GM10248 (cell line): Measurements from ENCODE around the gene CLIP3.
A peak's percentile ranks its signal among the peaks of the same experiment; 100 is the strongest.

Source experiments
- CTCF ChIA-PET: fragments of 300-600 bp; sonication (Branson Sonifier 250); formaldehyde crosslinking; extraction: SDS; loops from one replicate; lab custom pipeline; 2021; ENCODE audit warnings: antibody characterized with exemption; lab: Yijun Ruan, JAX
- POLR2A ChIA-PET: fragments of 350-650 bp; sonication (Branson Sonifier 250); formaldehyde crosslinking; extraction: SDS; loops from one replicate; lab custom pipeline; 2020; ENCODE audit warnings: antibody characterized with exemption; lab: Yijun Ruan, JAX
- DNase-seq: peaks from one replicate; pipeline ENCODE4 v3.0.0; 2012; ENCODE audit errors: extremely low spot score
- TF ChIP-seq, protein P1 (sequence below): IDR thresholded peaks from 2 replicates; pipeline ENCODE4 v1.5.1; 2012; ENCODE audit warnings: mild to moderate bottlenecking, low read depth; ENCODE audit errors: extremely low read depth, missing control alignments, control extremely low read depth

CLIP3 gene

DNA sequence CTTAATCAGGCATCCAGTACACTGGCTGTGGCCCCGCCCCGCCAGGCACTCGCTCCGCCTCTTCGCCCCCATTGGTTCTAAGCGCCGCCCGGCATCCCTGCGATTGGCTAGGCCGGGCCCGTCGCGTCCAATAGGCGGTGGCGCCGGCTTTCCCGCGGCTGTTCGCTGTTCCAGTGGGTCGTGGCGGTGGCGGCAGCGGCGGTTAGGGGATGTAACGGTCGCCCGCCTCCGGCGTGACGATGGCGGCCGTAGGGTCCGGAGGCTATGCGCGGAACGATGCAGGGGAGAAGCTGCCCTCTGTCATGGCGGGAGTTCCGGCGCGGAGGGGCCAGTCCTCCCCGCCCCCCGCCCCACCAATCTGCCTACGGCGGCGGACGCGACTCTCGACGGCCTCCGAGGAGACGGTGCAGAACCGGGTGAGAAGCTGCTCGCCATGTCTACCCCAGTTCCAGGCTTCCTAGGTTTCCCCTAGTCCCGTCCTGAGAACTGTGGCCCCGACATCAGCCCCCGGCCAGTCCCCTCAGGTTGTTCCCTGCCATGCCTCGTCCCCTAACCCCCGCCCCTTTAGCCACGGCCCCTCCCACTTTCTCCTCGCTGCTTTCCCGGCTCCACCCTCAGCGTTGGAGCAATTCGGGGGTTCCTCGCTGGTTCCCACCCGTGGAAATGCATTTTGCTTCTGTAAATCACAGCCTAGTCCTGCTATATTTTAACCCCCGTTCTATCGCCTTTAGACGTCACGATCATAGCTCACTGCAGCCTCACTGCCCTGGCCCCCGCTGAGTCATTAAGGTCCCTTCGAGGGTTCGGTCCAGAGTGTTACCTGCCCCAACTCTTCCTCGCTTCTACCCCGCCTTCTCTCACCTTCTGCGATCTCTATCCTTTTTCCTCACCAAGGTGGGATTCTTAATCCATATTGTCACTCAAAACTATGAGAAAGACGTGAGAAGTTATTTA, 22.3 kb upstream of the CLIP3 start, which contains the start of gene WDR62:
Gene WDR62 (plus strand): TSS at position 165 of the 954 bp plus-strand sequence. CDS start 75 bp downstream, at position 240.
- TF ChIP-seq, protein P1, sequence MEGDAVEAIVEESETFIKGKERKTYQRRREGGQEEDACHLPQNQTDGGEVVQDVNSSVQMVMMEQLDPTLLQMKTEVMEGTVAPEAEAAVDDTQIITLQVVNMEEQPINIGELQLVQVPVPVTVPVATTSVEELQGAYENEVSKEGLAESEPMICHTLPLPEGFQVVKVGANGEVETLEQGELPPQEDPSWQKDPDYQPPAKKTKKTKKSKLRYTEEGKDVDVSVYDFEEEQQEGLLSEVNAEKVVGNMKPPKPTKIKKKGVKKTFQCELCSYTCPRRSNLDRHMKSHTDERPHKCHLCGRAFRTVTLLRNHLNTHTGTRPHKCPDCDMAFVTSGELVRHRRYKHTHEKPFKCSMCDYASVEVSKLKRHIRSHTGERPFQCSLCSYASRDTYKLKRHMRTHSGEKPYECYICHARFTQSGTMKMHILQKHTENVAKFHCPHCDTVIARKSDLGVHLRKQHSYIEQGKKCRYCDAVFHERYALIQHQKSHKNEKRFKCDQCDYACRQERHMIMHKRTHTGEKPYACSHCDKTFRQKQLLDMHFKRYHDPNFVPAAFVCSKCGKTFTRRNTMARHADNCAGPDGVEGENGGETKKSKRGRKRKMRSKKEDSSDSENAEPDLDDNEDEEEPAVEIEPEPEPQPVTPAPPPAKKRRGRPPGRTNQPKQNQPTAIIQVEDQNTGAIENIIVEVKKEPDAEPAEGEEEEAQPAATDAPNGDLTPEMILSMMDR: no peak
- POLR2A ChIA-PET: interaction anchor here (1.2 kb wide), 1 partner anchor 43 kb away, joined by 4 read pairs; no protein-coding TSS in a partner anchor
- CTCF ChIA-PET: interaction anchor here (1.0 kb wide), 1 partner anchor 36 kb away, joined by 3 read pairs; no protein-coding TSS in a partner anchor
- peak; percentile 98 for DNase-seq

DNA sequence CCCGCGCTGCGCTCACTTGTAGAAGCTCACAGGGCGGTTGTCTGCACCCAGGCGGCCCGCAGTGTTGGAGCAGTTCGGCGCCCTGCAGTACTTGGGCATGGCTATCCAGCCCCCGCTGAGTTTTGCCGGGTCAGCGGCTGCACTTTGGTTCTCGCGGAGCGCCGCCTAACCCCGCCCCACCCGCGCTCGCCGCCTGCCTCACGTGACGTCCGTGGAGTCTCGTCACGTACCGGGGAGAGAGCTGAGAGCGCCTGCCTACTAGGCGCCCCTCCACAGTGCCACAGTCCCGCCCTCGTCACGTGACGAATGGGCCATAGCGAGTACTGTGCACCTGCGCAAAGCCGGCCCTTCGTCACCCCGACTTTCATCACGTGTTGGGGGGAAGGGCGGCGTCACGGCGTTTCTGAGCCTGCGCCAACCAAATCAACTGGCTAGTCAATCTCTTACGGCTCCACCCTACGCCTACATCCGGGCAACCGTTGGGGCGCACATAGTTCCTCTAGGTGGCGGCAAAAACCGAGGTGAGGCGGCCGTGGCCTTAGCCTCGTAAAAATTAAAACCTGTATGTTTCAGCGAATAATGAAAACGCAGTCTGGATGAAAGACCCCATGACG, 21.6 kb upstream of the CLIP3 start, which contains the start of gene THAP8:
Gene THAP8 (minus strand): TSS at position 167 of the 614 bp plus-strand sequence. CDS start 68 bp downstream, at position 99.
- ChIA-PET POLR2A (interaction anchor here (0.5 to 1.2 kb wide), 3 partner anchors 42 to 353 kb away, joined by 3 to 4 read pairs (median 4); partner anchors contain the start of gene NFKBID), CTCF (interaction anchor here (0.8 to 1.0 kb wide), 3 partner anchors 18 to 40 kb away, joined by 3 to 5 read pairs (median 4); partner anchors contain the start of gene ALKBH6)
- DNase-seq: peak; percentile 100
- TF ChIP-seq, protein P1: peak; percentile 30

DNA sequence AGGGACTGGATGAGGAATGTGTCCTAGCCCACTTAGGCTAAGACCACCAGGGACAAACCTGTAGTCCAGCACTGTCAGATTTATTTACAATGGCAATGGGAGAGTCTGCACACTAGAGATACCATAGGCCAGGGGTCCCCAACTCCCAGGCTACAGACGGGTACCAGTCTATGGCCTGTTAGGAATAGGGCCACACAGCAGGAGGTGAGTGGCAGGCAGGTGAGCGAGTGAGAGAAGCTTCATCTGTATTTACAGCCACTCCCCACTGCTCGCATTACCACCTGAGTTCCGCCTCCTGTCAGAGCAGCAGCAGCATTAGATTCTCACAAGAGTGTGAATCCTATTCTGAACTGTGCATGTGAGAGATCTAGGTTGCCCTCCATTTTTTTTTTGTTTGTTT, 19.0 kb upstream of the CLIP3 start:
- POLR2A ChIA-PET: no interaction called here
- TF ChIP-seq, protein P1: no peak
- DNase-seq: no peak
- CTCF ChIA-PET: no interaction called here

DNA sequence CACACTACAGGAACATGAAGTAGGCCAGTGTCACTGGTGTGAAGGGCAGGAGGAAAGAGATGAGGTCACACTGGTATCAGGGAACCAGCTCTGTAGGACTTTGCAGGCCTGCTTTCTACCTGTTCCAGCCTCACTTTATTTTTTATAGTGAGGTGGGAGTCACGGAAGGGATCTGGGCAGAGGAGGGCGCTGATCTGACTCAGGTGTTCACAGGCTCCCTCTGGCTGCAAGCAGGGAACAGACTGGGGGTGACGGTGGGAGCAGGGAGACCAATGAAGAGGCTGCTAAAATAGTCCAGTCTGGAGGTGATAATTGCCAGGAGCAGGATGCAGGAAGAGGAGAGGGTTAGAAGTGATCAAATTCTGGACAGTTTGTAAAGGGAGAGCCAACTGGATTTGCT, 18.6 kb upstream of the CLIP3 start:
- POLR2A ChIA-PET: no interaction called here
- TF ChIP-seq, protein P1: peak; percentile 24
- DNase-seq: no peak
- CTCF ChIA-PET: no interaction called here

DNA sequence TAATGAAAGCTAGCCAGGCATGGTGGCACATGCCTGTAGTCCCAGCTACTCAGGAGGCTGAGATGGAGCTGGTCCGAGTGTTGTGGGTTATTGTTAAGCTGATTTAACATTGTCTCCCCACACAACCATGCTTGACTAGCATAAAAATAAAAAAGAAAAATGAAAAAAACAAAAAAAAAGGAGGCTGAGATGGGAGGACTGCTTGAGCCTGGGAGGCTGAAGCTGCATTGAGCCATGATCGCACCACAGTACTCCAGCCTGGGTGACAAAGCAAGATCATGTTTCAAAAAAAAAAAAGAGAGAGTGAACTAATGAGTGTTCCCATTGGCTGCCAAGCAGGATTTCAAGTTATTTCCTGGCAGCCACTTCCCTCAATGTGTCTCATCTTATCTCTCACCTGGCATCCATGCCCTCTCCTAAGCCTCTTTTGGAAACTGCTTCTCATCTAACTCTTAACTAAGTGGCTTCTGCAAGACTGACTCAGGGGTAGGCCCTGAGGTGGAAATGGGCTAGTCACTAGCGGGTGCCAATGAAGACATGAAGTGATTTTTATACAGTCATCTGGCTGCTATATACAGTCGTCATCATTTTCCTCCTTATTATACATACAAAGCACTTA, 16.5 kb upstream of the CLIP3 start:
- no peak for DNase-seq
- TF ChIP-seq, protein P1: no peak
- ChIA-PET POLR2A (no interaction called here), CTCF (no interaction called here)

DNA sequence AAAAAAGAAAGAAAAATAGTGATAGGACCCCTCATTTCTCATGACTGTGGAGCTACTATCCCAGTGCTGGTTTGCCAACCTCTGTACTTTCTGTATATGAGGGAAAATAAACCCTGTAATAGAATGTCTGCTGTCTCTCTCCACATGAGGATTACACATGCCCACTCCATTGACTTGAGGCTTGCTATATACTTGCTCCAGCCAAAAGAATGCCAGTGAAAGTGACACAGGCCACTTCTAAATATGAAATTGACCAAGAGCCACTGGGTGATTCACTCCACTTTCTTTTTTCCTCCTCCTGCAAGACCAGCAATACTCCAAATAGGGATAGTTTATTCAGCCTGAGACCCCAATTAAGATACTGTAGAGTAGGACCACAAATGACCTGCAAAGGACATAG, 15.2 kb upstream of the CLIP3 start:
- POLR2A ChIA-PET: interaction anchor here (0.6 kb wide), 1 partner anchor 11 kb away, joined by 4 read pairs; no protein-coding TSS in a partner anchor
- CTCF ChIA-PET: no interaction called here

More for the DNA sequence above, 15.2 kb upstream of the CLIP3 start:
- no peak for DNase-seq
- TF ChIP-seq, protein P1: no peak
